ENCODE measurements around the gene DNLZ. TPM values are rescaled to one million over a fixed set of nuclear protein-coding genes. Genes with fewer than 3 reads are reported as not detected.

The DNLZ gene
- total and polyA plus RNA-seq, 7 donors: 8.2 to 40.7 (median 18.7) TPM

- DNase-seq (no peak), ATAC-seq (no peak)
- intact Hi-C loops (cut with DNase I): no loop called here
- H3K36me3 ChIP-seq (ENCODE audit: insufficient read depth in 1 of 2, low read depth in 1 of 2): peaks cover 0 to 62% of the 10 kb centered on the region in 2 donors
- no peaks in the 10 kb centered on the region for H3K9me3 ChIP-seq
- H3K4me1 ChIP-seq: peaks cover 6% of the 10 kb centered on the region
- H3K27me3 ChIP-seq (ENCODE audit: insufficient read depth in 3 of 3, low read length in 2 of 3): no peaks in the 10 kb centered on the region
- 87 to 91% (median 91%) methylated on average over 13 to 14 of the region's 14 CpGs for WGBS, 3 donors
- TF ChIP-seq CTCF (IDR thresholded peaks at IDR 0.05): no peak
- H3K4me3 ChIP-seq: no peak overlapping the region
- H3K27ac ChIP-seq: no peak overlapping the region
Observed at GRCh38 chr9:136404801-136405136, 41.2 kb upstream of the DNLZ start.

- peaks cover 0 to 62% of the 10 kb centered on the region in 2 donors for H3K36me3 ChIP-seq (ENCODE audit: insufficient read depth in 1 of 2, low read depth in 1 of 2)
- TF ChIP-seq CTCF (IDR thresholded peaks at IDR 0.05): no peak
Observed at GRCh38 chr9:136403915-136404800, 40.6 kb upstream of the DNLZ start.

GRCh38 chr9:136403538-136403914 lies 40.0 kb upstream of the DNLZ start:
- ATAC-seq: no peak
- no peak for TF ChIP-seq CTCF (IDR thresholded peaks at IDR 0.05)
- H3K9me3 ChIP-seq: no peaks in the 10 kb centered on the region
- H3K4me1 ChIP-seq: peaks cover 9% of the 10 kb centered on the region
- 90 to 96% (median 91%) methylated on average over 5 of the region's 5 CpGs for WGBS, 3 donors
- H3K27ac ChIP-seq: no peak overlapping the region
- intact Hi-C loops (cut with DNase I): no loop called here
- DNase-seq: no peak
- no peaks in the 10 kb centered on the region for H3K27me3 ChIP-seq (ENCODE audit: insufficient read depth in 3 of 3, low read length in 2 of 3)
- H3K4me3 ChIP-seq: no peak overlapping the region
- peaks cover 0 to 62% of the 10 kb centered on the region in 2 donors for H3K36me3 ChIP-seq (ENCODE audit: insufficient read depth in 1 of 2, low read depth in 1 of 2)

More at GRCh38 chr9:136403915-136404800, 40.6 kb upstream of the DNLZ start:
- WGBS, 3 donors: 85 to 92% (median 85%) methylated on average over 32 of the region's 32 CpGs
- no peak for DNase-seq
- H3K27me3 ChIP-seq (ENCODE audit: insufficient read depth in 3 of 3, low read length in 2 of 3): no peaks in the 10 kb centered on the region
- peaks cover 3% of the 10 kb centered on the region for H3K4me1 ChIP-seq
- H3K4me3 ChIP-seq: no peak overlapping the region
- no peak for ATAC-seq
- H3K9me3 ChIP-seq: no peaks in the 10 kb centered on the region
- H3K27ac ChIP-seq: no peak overlapping the region
- intact Hi-C loops (cut with DNase I): no loop called here

- no peak for DNase-seq
- no peaks in the 10 kb centered on the region for H3K9me3 ChIP-seq
- H3K36me3 ChIP-seq (ENCODE audit: insufficient read depth in 1 of 2, low read depth in 1 of 2): peaks cover 0 to 59% of the 10 kb centered on the region in 2 donors
- no peaks in the 10 kb centered on the region for H3K27me3 ChIP-seq (ENCODE audit: insufficient read depth in 3 of 3, low read length in 2 of 3)
- H3K4me1 ChIP-seq: peaks cover 10% of the 10 kb centered on the region
- TF ChIP-seq CTCF (IDR thresholded peaks at IDR 0.05): no peak
- intact Hi-C loops (cut with DNase I): no loop called here
- H3K27ac ChIP-seq: no peak overlapping the region
- 67 to 74% (median 73%) methylated on average over 13 of the region's 13 CpGs for WGBS, 3 donors
- no peak for ATAC-seq
- no peak overlapping the region for H3K4me3 ChIP-seq
Observed at GRCh38 chr9:136402067-136402466, 38.5 kb upstream of the DNLZ start.
